ENCODE results near the gene PLB1.

PLB1 gene

GRCh38 chr2:28643911-28644334 is 148.1 kb downstream of the PLB1 start:
- Histone ChIP-seq H3K27me3 (ENCODE audit: insufficient read depth, low read length, poor library complexity, severe bottlenecking) (no peaks in the 10 kb centered on the region), H2AFZ (ENCODE audit: low read length) (no peak overlapping the region), H3K79me2 (ENCODE audit: insufficient read depth, low read length) (no peaks in the 10 kb centered on the region), H3F3A (ENCODE audit: low read depth) (no peaks in the 10 kb centered on the region), H3K4me2 (ENCODE audit: low read depth, low read length, poor library complexity, severe bottlenecking) (no peak overlapping the region), H4K20me1 (ENCODE audit: insufficient read depth, low read length, poor library complexity, severe bottlenecking) (no peaks in the 10 kb centered on the region), H3K9me2 (replicated peaks; ENCODE audit: low read depth, low read length) (no peaks in the 10 kb centered on the region), H3K36me3 (ENCODE audit: insufficient read depth, low read length) (no peaks in the 10 kb centered on the region), H3K9me3 (ENCODE audit: insufficient read depth, low read depth, low read length) (no peaks in the 10 kb centered on the region), H3K9ac (ENCODE audit: low read depth, low read length, poor library complexity, severe bottlenecking) (no peak overlapping the region), H3K4me3 (ENCODE audit: low read length, poor library complexity, severe bottlenecking) (no peak overlapping the region), H3K4me1 (ENCODE audit: insufficient read depth, low read length, poor library complexity, severe bottlenecking) (no peaks in the 10 kb centered on the region)
- TF ChIP-seq CTCF (conservative IDR thresholded peaks at IDR 0.05; ENCODE audit: low read length), result no peak
- TF ChIP-seq EZH2phosphoT487 (IDR thresholded peaks at IDR 0.05; ENCODE audit: borderline replicate concordance), result no peak

- Histone ChIP-seq H3K4me3 (ENCODE audit: low read length, poor library complexity, severe bottlenecking) (no peak overlapping the region), H3K9ac (ENCODE audit: low read depth, low read length, poor library complexity, severe bottlenecking) (no peak overlapping the region), H3K9me2 (replicated peaks; ENCODE audit: low read depth, low read length) (no peaks in the 10 kb centered on the region), H3K4me2 (ENCODE audit: low read depth, low read length, poor library complexity, severe bottlenecking) (no peak overlapping the region), H3F3A (ENCODE audit: low read depth) (no peaks in the 10 kb centered on the region), H3K27me3 (ENCODE audit: insufficient read depth, low read length, poor library complexity, severe bottlenecking) (no peaks in the 10 kb centered on the region), H3K9me3 (ENCODE audit: insufficient read depth, low read depth, low read length) (no peaks in the 10 kb centered on the region), H3K36me3 (ENCODE audit: insufficient read depth, low read length) (no peaks in the 10 kb centered on the region), H2AFZ (ENCODE audit: low read length) (no peak overlapping the region), H3K4me1 (ENCODE audit: insufficient read depth, low read length, poor library complexity, severe bottlenecking) (no peaks in the 10 kb centered on the region), H4K20me1 (ENCODE audit: insufficient read depth, low read length, poor library complexity, severe bottlenecking) (no peaks in the 10 kb centered on the region), H3K79me2 (ENCODE audit: insufficient read depth, low read length) (no peaks in the 10 kb centered on the region)
- TF ChIP-seq EZH2phosphoT487 (IDR thresholded peaks at IDR 0.05; ENCODE audit: borderline replicate concordance) (no peak), CTCF (conservative IDR thresholded peaks at IDR 0.05; ENCODE audit: low read length) (no peak)
Measured at GRCh38 chr2:28644760-28645159, 148.9 kb downstream of the PLB1 start.

GRCh38 chr2:28645553-28645952 is 149.7 kb downstream of the PLB1 start:
- H3K36me3 ChIP-seq (ENCODE audit: insufficient read depth, low read length), result no peaks in the 10 kb centered on the region
- no peaks in the 10 kb centered on the region for H3F3A ChIP-seq (ENCODE audit: low read depth)
- TF ChIP-seq EZH2phosphoT487 (IDR thresholded peaks at IDR 0.05; ENCODE audit: borderline replicate concordance), result no peak
- no peak for TF ChIP-seq CTCF (conservative IDR thresholded peaks at IDR 0.05; ENCODE audit: low read length)
- no peaks in the 10 kb centered on the region for H3K27me3 ChIP-seq (ENCODE audit: insufficient read depth, low read length, poor library complexity, severe bottlenecking)
- no peak overlapping the region for H3K9ac ChIP-seq (ENCODE audit: low read depth, low read length, poor library complexity, severe bottlenecking)
- no peak overlapping the region for H3K4me3 ChIP-seq (ENCODE audit: low read length, poor library complexity, severe bottlenecking)
- H3K79me2 ChIP-seq (ENCODE audit: insufficient read depth, low read length), result no peaks in the 10 kb centered on the region
- no peaks in the 10 kb centered on the region for H4K20me1 ChIP-seq (ENCODE audit: insufficient read depth, low read length, poor library complexity, severe bottlenecking)
- H3K4me2 ChIP-seq (ENCODE audit: low read depth, low read length, poor library complexity, severe bottlenecking), result no peak overlapping the region
- no peaks in the 10 kb centered on the region for H3K9me3 ChIP-seq (ENCODE audit: insufficient read depth, low read depth, low read length)
- no peaks in the 10 kb centered on the region for H3K4me1 ChIP-seq (ENCODE audit: insufficient read depth, low read length, poor library complexity, severe bottlenecking)
- H2AFZ ChIP-seq (ENCODE audit: low read length), result no peak overlapping the region
- H3K9me2 ChIP-seq (replicated peaks; ENCODE audit: low read depth, low read length), result no peaks in the 10 kb centered on the region
